Transverse colon (tissue), 4 donors: ENCODE measurements around the gene BDKRB1. TPM values are rescaled to one million over a fixed set of nuclear protein-coding genes. Genes with fewer than 3 reads are reported as not detected.
A peak's percentile ranks its signal among the peaks of the same experiment; 100 is the strongest.

ENCODE experiments used
- DNase-seq: peaks from one replicate; pipeline ENCODE4 v3.0.0-alpha.2; 2019
- H3K27ac ChIP-seq, 4 donors: fragments of 200-600 bp; sonication (generic); 2 replicates each; pipeline ENCODE4 v1.5.1; 2016 to 2018; ENCODE audit warnings: inconsistent platforms in 4 of 4
- H3K27me3 ChIP-seq: fragments of 200-600 bp; sonication (generic); 2 replicates; pipeline ENCODE4 v1.5.1; 2017; ENCODE audit warnings: inconsistent platforms
- H3K36me3 ChIP-seq, 4 donors: fragments of 200-600 bp; sonication (generic); 2 replicates each; pipeline ENCODE4 v1.5.1; 2017 to 2019; ENCODE audit warnings: inconsistent platforms in 4 of 4
- H3K4me1 ChIP-seq, 4 donors: fragments of 200-600 bp; sonication (generic); 2 replicates each; pipeline ENCODE4 v1.5.1; 2017 to 2020; ENCODE audit warnings: inconsistent platforms in 4 of 4
- H3K4me3 ChIP-seq, 4 donors: fragments of 200-600 bp; sonication (generic); 1 replicate in 1 of 4; 2 replicates in 3 of 4; pipeline versions ENCODE4 v1.5.1 to v1.6.1; 2017 to 2019; ENCODE audit warnings: inconsistent platforms in 4 of 4
- H3K9me3 ChIP-seq, 2 donors: fragments of 200-600 bp; sonication (generic); 2 replicates each; pipeline ENCODE4 v1.5.1; 2017 to 2019; ENCODE audit warnings: inconsistent platforms in 2 of 2
- EP300 ChIP-seq: sonication (generic); formaldehyde crosslinking; IDR thresholded peaks from one replicate; pipeline ENCODE4 v1.6.1; 2017; ENCODE audit warnings: antibody characterized with exemption, low read depth
- POLR2A ChIP-seq: fragments of 450-650 bp; IDR thresholded peaks from one replicate; pipeline ENCODE4 v1.6.1; 2016; ENCODE audit warnings: antibody characterized with exemption, mild to moderate bottlenecking, moderate library complexity
- POLR2AphosphoS5 ChIP-seq, 3 donors: sonication (generic); formaldehyde crosslinking; IDR thresholded peaks; one replicate each; pipeline ENCODE4 v1.6.1; 2016; ENCODE audit warnings: antibody characterized with exemption in 3 of 3
- WGBS, 2 donors: methylation state at CpG; one replicate each; pipeline ENCODE4 v1.1.5; 2018; ENCODE audit warnings: low coverage in 1 of 2; 5-methylcytosine and 5-hydroxymethylcytosine counted together
- in situ Hi-C, 4 donors: fragments of 200-750 bp; cut with MboI; loops; one replicate each; pipeline versions ENCODE4 v1.15.0 to v1.15.1; 2017; ENCODE audit warnings: low sequenced_read_pairs in 3 of 4, low pct_ligation_motif_present in 1 of 4, low pct_unique_long_range_greater_than_20kb in 1 of 4
- intact Hi-C: fragments of 100-400 bp; cut with DNase I; formaldehyde crosslinking; loops from one replicate; pipeline ENCODE4 v1.15.1; 2023; ENCODE audit warnings: low total_unique reads
- total RNA-seq, 4 donors: library from RNA; depleted of rRNA; stranded (reverse); fragments of >200 nt; gene quantifications; one replicate each; pipeline ENCODE4 v1.1.0, GENCODE V29; 2016
- TF ChIP-seq, protein P1 (sequence below), 5 experiments: fragments of 200-600 bp in 3 of 5; fragments of 450-650 bp in 2 of 5; sonication (generic) in 3 of 5; IDR thresholded peaks; 1 replicate in 2 of 5; 2 replicates in 3 of 5; pipeline ENCODE4 v1.5.1; 2016 to 2017; ENCODE audit warnings: antibody characterized with exemption in 5 of 5, inconsistent platforms in 3 of 5, mild to moderate bottlenecking in 2 of 5, moderate library complexity in 1 of 5

The BDKRB1 gene
- total RNA-seq, 4 donors from 2014 or later = 1.1 to 4.4 (median 2.3) TPM

DNA sequence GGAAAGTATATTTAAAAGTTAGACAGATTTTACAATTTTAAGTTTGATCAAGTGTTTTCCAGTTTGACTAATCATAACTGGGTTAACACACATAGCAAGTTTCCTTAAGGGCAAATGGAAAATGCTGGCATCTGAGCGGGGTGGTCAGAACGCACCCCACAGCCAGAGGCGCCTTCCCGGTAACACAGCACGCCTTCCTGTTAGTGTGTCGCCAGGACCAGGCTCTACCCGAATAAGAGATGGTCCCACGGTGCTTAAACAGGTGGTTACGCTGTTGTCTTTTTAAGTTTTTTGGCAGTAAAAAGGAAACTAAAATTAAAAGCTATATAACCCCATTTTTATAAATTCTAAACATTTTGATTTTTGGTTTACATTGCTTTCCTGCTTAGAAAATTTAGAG is 28.0 kb downstream of the BDKRB1 start:
- no peak for DNase-seq
- Histone ChIP-seq H3K4me3 (no peak overlapping the region), H3K36me3 (peaks cover 0 to 11% (median 2%) of the 10 kb centered on the region in 4 donors), H3K9me3 (no peaks in the 10 kb centered on the region), H3K27ac (no peak overlapping the region), H3K4me1 (no peaks in the 10 kb centered on the region), H3K27me3 (no peaks in the 10 kb centered on the region)
- in situ Hi-C loops = loop anchor here in 1 of 4 donors (25.0 kb wide), 1 partner anchor 272 kb away; no protein-coding TSS in a partner anchor
- TF ChIP-seq, protein P1, sequence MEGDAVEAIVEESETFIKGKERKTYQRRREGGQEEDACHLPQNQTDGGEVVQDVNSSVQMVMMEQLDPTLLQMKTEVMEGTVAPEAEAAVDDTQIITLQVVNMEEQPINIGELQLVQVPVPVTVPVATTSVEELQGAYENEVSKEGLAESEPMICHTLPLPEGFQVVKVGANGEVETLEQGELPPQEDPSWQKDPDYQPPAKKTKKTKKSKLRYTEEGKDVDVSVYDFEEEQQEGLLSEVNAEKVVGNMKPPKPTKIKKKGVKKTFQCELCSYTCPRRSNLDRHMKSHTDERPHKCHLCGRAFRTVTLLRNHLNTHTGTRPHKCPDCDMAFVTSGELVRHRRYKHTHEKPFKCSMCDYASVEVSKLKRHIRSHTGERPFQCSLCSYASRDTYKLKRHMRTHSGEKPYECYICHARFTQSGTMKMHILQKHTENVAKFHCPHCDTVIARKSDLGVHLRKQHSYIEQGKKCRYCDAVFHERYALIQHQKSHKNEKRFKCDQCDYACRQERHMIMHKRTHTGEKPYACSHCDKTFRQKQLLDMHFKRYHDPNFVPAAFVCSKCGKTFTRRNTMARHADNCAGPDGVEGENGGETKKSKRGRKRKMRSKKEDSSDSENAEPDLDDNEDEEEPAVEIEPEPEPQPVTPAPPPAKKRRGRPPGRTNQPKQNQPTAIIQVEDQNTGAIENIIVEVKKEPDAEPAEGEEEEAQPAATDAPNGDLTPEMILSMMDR (IDR thresholded peaks at IDR 0.05) = no peak
- TF ChIP-seq POLR2AphosphoS5 (IDR thresholded peaks at IDR 0.05) = no peak
- TF ChIP-seq EP300 = no peak
- no peak for TF ChIP-seq POLR2A
- intact Hi-C loops = no loop called here
- 92 to 100% methylated on average over 3 to 9 of the region's 9 CpGs for WGBS, 2 donors

DNA sequence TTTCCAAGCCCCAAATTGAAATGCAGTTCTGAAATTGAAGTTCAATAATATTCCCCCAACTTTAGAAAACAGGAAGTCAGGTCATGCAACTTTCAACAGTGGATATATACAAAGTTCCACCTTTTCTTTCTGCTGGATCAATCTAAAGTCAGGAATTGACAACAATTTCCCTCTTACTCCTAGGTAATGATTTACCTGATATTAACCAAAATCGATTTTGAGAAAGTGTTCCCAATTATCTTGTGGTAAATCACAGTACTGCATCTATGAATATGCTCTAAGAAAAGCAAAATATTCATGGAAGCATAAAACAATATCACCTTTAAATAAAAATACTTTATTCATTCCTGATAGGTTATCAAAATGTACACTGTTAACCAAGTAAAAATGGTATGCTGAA is 28.4 kb downstream of the BDKRB1 start:
- Histone ChIP-seq H3K36me3 (peaks cover 0 to 16% (median 3%) of the 10 kb centered on the region in 4 donors), H3K9me3 (no peaks in the 10 kb centered on the region), H3K4me1 (no peaks in the 10 kb centered on the region), H3K27ac (no peak overlapping the region), H3K27me3 (no peaks in the 10 kb centered on the region), H3K4me3 (no peak overlapping the region)
- intact Hi-C loops (no loop called here), in situ Hi-C loops (loop anchor here in 1 of 4 donors (25.0 kb wide), 1 partner anchor 272 kb away; no protein-coding TSS in a partner anchor)
- 55 to 100% methylated on average over 1 of the region's 1 CpG for WGBS, 2 donors
- DNase-seq = no peak
- TF ChIP-seq POLR2AphosphoS5 (IDR thresholded peaks at IDR 0.05) = no peak
- TF ChIP-seq EP300 = no peak
- TF ChIP-seq POLR2A = no peak
- TF ChIP-seq, protein P1 (IDR thresholded peaks at IDR 0.05) = no peak

DNA sequence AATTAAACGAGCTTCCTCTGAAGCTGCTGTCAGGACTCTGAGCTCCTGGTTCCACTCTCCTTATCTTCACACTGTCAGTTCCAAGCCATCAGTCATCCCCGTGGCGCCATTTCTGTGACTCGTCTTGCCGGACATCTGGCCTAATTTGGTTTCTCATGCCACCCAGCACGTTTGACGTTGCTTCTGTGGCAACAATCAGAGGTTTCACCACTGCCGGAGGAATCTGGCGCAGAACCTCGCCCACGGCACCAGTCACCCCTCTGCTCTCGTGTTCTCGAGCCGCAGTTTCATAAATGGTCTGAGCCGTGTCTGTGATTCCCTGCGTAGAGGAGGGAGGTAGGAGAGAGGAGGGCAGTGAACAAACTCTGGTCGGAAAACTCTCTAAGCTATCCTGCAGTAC is 29.7 kb downstream of the BDKRB1 start:
- intact Hi-C loops (no loop called here), in situ Hi-C loops (loop anchor here in 1 of 4 donors (25.0 kb wide), 1 partner anchor 273 kb away; no protein-coding TSS in a partner anchor)
- 81 to 90% methylated on average over 15 to 17 of the region's 17 CpGs for WGBS, 2 donors

DNA sequence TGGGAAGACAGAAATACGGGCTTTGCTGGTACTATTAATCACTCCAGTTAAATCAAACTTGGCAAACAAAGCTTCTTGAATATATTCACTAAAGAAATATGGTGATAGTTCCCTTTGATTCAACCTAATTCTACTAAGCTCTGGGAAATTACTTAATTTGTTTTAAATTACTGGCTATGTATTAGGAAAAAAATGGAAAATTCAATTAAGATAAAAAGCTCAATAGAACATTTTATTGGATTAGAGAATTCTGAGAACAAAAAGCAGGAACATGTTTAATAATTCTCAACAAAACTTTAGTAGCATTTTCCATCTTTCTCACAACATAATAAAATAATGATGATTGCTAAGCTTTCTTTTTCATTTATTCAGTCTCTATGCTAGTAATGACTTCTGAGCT is 30.2 kb downstream of the BDKRB1 start:
- WGBS, 2 donors = 83 to 90% methylated on average over 1 of the region's 1 CpG
- Histone ChIP-seq H3K9me3 (no peaks in the 10 kb centered on the region), H3K4me1 (no peaks in the 10 kb centered on the region), H3K36me3 (peaks cover 0 to 34% (median 12%) of the 10 kb centered on the region in 4 donors), H3K4me3 (no peak overlapping the region), H3K27me3 (no peaks in the 10 kb centered on the region), H3K27ac (peak overlapping the region in 2 of 4 donors; percentile 55 to 66)
- in situ Hi-C loops (loop anchor here in 1 of 4 donors (25.0 kb wide), 1 partner anchor 274 kb away; no protein-coding TSS in a partner anchor), intact Hi-C loops (no loop called here)
- no peak for DNase-seq
- TF ChIP-seq EP300 (no peak), POLR2AphosphoS5 (IDR thresholded peaks at IDR 0.05) (no peak), POLR2A (no peak)
- TF ChIP-seq, protein P1 (IDR thresholded peaks at IDR 0.05) = no peak

More for the DNA sequence above, 29.7 kb downstream of the BDKRB1 start:
- Histone ChIP-seq H3K36me3 (peaks cover 0 to 28% (median 10%) of the 10 kb centered on the region in 4 donors), H3K27me3 (no peaks in the 10 kb centered on the region), H3K4me1 (no peaks in the 10 kb centered on the region), H3K4me3 (no peak overlapping the region), H3K9me3 (no peaks in the 10 kb centered on the region), H3K27ac (peak overlapping the region in 3 of 4 donors; percentile 16 to 66 (median 55))
- DNase-seq = no peak
- TF ChIP-seq POLR2A = no peak
- peak; percentile 39 to 68 (median 41) for TF ChIP-seq POLR2AphosphoS5 (IDR thresholded peaks at IDR 0.05)
- TF ChIP-seq EP300 = peak; percentile 42
